Measurements from ENCODE around the gene SLC31A2.

SLC31A2 gene

DNA sequence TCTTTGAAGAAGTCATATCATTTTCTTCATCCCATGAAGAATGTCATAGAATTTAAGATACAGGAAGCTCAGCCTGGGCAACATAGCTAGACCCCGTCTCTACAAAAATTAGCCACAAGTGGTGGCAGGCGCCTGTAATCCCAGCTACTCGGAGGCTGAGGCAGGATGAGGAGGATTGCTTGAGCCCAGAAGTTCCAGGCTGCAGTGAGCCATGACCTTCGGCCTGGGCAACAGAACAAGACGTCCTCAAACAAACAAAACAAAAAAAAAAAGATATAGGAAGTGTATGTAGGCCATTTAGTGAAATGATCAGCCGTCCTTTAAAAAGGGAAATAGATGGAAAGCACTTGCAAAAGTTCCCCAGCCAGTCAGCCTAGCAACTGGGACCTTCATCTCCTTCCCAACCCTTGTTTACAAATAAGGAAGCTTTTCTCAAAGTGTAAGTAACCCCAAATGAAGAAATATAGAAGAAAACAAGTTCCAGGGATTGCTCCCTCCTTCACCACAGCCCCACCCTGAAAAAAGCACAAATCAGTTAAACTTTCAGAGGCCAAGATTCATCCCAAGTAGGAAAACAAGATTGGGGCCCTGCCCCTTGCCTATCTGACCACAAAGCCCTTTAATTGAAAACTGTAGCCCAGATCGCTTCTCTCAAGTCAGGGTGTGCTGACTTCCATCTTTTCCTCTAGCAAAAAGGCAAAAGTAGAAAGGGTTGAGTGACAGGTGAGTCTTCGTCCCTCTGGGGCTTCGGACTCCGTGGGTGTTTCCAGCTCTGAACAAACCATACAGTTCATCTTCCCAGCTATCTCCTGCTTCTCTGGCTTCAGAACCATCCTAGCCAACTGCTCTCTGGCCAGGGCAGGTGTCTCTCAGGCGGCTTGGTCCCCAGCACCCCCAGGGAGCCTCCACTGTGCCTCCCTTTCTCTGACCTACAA, 1.2 kb downstream of the SLC31A2 start:
- no peak overlapping the region for H3K27ac ChIP-seq
- H2AFZ ChIP-seq (ENCODE audit: low read depth), result peak overlapping the region; percentile 77; the same call in 1 of the 2 replicates
- no peak overlapping the region for H3K4me3 ChIP-seq (IDR thresholded peaks at IDR 0.05; ENCODE audit: insufficient read depth, low read depth, low read length)
- no peaks in the 10 kb centered on the region for H3K36me3 ChIP-seq (ENCODE audit: insufficient read depth)
- H3K4me1 ChIP-seq (ENCODE audit: low read depth, poor library complexity, severe bottlenecking), result peaks cover 50% of the 10 kb centered on the region
- TF ChIP-seq, protein P1, sequence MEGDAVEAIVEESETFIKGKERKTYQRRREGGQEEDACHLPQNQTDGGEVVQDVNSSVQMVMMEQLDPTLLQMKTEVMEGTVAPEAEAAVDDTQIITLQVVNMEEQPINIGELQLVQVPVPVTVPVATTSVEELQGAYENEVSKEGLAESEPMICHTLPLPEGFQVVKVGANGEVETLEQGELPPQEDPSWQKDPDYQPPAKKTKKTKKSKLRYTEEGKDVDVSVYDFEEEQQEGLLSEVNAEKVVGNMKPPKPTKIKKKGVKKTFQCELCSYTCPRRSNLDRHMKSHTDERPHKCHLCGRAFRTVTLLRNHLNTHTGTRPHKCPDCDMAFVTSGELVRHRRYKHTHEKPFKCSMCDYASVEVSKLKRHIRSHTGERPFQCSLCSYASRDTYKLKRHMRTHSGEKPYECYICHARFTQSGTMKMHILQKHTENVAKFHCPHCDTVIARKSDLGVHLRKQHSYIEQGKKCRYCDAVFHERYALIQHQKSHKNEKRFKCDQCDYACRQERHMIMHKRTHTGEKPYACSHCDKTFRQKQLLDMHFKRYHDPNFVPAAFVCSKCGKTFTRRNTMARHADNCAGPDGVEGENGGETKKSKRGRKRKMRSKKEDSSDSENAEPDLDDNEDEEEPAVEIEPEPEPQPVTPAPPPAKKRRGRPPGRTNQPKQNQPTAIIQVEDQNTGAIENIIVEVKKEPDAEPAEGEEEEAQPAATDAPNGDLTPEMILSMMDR (conservative IDR thresholded peaks at IDR 0.05; ENCODE audit: low read depth, low read length), result no peak
- H3K27me3 ChIP-seq (ENCODE audit: insufficient read depth, low read depth), result no peaks in the 10 kb centered on the region
- H4K20me1 ChIP-seq (ENCODE audit: insufficient read depth), result no peaks in the 10 kb centered on the region
- H3K9ac ChIP-seq, result no peak overlapping the region
- H3K4me2 ChIP-seq, result peak overlapping the region; percentile 70
- H3K79me2 ChIP-seq (ENCODE audit: insufficient read depth, low read depth), result no peaks in the 10 kb centered on the region

DNA sequence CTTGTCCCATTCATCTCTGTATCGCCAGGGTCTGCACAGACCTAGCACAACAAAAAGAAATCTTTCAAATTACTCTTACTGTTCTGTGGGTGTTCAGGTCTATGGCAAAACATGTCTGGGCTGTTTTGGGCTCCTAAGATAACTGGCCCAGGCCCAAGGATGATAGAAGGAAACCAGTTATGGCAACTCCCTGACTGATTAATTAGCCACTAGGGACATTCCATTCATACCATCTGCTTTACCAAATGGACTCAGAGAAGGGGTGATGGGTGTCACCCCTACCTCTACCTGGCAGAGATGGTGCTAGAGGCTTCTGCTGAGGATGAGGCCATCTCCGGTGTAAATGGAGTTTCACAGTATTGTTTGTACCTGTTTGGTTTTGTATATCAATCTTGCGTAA, 1.9 kb downstream of the SLC31A2 start:
- Histone ChIP-seq H3K27ac (no peak overlapping the region), H3K9ac (no peak overlapping the region), H3K27me3 (ENCODE audit: insufficient read depth, low read depth) (no peaks in the 10 kb centered on the region), H3K36me3 (ENCODE audit: insufficient read depth) (no peaks in the 10 kb centered on the region), H3K79me2 (ENCODE audit: insufficient read depth, low read depth) (no peaks in the 10 kb centered on the region), H3K4me2 (peak overlapping the region; percentile 70; the same call in 1 of the 2 replicates), H3K4me3 (IDR thresholded peaks at IDR 0.05; ENCODE audit: insufficient read depth, low read depth, low read length) (no peak overlapping the region), H2AFZ (ENCODE audit: low read depth) (no peak overlapping the region), H3K4me1 (ENCODE audit: low read depth, poor library complexity, severe bottlenecking) (peaks cover 52% of the 10 kb centered on the region), H4K20me1 (ENCODE audit: insufficient read depth) (no peaks in the 10 kb centered on the region)
- TF ChIP-seq, protein P1 (conservative IDR thresholded peaks at IDR 0.05; ENCODE audit: low read depth, low read length), result 0 out of 2 replicates have a peak, but pooled peaks have one; percentile 18

DNA sequence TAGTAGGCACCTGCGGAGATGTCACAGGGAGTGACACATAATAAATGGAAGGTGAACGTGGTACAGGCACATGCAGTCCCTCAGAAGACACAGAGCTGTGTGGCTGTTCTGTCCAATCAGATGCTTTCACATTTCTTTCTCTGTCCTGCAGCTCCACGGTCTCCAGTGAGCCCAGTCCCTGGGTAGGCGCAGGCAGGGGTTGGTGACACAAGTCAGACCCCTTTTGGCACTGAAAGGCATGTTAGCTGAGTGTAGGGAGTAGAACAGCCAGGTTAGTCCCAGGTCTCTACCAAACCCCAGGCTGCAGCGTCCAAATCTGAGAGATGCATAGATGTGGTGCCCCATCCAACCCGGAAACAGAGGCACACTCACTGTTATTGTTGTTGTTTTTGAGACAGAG, 2.8 kb downstream of the SLC31A2 start:
- no peaks in the 10 kb centered on the region for H4K20me1 ChIP-seq (ENCODE audit: insufficient read depth)
- no peak overlapping the region for H3K4me3 ChIP-seq (IDR thresholded peaks at IDR 0.05; ENCODE audit: insufficient read depth, low read depth, low read length)
- no peak overlapping the region for H3K27ac ChIP-seq
- no peaks in the 10 kb centered on the region for H3K79me2 ChIP-seq (ENCODE audit: insufficient read depth, low read depth)
- TF ChIP-seq, protein P1 (conservative IDR thresholded peaks at IDR 0.05; ENCODE audit: low read depth, low read length), result no peak
- H3K4me1 ChIP-seq (ENCODE audit: low read depth, poor library complexity, severe bottlenecking), result peaks cover 52% of the 10 kb centered on the region
- H3K27me3 ChIP-seq (ENCODE audit: insufficient read depth, low read depth), result no peaks in the 10 kb centered on the region
- H3K4me2 ChIP-seq, result no peak overlapping the region
- no peak overlapping the region for H3K9ac ChIP-seq
- H3K36me3 ChIP-seq (ENCODE audit: insufficient read depth), result no peaks in the 10 kb centered on the region
- no peak overlapping the region for H2AFZ ChIP-seq (ENCODE audit: low read depth)

DNA sequence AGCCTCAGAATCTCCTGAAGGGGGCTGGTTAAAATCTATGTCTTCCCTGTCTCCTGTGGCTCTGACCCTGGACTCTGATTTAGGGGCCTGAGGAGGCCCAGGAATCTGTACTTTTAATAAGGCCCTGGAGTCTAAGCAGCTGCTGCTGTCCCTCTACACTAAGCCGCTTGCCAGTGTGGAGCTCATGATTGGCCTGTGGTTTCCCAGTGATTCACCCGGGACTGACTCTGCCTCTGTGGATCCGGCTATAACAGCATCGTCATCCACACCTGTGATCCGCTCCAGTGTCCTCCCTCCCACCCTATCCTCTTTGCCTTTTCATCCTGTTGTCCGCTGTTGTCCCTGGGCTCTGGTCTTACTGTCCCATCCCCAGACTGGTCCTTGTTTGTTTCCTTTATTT, 3.7 kb downstream of the SLC31A2 start:
- Histone ChIP-seq H3K4me2 (no peak overlapping the region), H3K36me3 (ENCODE audit: insufficient read depth) (no peaks in the 10 kb centered on the region), H2AFZ (ENCODE audit: low read depth) (no peak overlapping the region), H4K20me1 (ENCODE audit: insufficient read depth) (no peaks in the 10 kb centered on the region), H3K9ac (no peak overlapping the region), H3K27me3 (ENCODE audit: insufficient read depth, low read depth) (no peaks in the 10 kb centered on the region), H3K79me2 (ENCODE audit: insufficient read depth, low read depth) (no peaks in the 10 kb centered on the region), H3K27ac (no peak overlapping the region), H3K4me1 (ENCODE audit: low read depth, poor library complexity, severe bottlenecking) (peaks cover 52% of the 10 kb centered on the region), H3K4me3 (IDR thresholded peaks at IDR 0.05; ENCODE audit: insufficient read depth, low read depth, low read length) (no peak overlapping the region)
- TF ChIP-seq, protein P1 (conservative IDR thresholded peaks at IDR 0.05; ENCODE audit: low read depth, low read length), result no peak
